ENCODE measurements around the gene FSTL1.

FSTL1 gene

DNA sequence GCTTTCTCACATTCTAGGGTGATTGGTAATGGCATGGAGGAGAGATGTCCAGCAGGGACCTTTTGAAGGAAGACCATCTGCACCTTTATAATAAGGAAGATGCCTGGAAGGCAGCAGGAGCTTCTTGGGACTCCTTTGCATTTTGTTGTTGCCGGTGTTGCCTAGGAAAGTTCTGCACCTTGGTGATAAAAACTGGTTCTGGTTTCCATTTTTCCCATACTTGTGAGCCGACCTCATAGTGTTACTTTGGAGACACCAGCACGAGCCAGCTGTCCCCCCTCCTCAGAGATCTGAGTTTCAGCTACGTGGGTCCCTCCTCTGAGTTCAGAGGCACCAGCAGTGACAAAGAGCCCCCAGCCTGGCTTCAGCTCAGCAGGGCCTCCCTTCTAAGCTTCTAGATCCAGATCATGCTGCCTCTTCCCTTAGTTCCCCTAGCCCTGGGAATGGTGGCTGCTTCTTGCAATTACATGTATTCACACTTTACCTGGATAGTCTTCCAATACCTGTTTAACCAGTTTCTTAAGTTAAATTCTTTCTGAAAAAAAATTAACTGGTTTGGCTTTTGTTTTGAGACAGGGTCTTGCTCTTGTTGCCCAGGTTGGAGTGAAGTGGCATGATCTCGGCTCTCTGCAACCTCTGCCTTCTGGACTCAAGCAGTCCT lies 18.0 kb upstream of the FSTL1 start:
- DNase-seq, result no peak

DNA sequence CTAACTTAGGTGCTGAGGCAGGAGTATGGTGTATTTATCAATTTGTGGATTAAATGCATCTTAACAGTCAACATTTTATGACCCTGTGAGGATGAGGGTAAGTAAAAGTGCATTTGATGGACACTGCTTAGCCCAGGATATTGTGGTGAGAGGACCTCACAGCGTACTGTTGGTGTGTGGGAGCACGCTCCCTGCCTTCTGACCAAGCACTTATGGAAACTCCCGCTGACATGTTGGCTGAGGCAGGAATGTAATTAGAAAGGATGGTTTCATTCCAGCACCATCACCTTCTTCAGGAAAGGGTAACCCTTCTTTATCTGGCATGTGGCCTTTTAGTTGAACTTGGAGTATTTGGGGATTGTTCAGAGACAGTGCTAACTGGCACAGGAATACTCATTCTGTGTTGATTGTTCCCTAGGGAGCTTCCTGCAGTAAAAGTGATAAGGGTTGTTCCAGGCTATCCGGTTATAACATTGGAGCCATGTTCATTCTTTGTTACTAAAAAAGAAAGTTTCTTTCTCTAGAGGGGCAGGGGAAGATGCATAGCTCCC lies 11.7 kb upstream of the FSTL1 start:
- DNase-seq, result no peak

DNA sequence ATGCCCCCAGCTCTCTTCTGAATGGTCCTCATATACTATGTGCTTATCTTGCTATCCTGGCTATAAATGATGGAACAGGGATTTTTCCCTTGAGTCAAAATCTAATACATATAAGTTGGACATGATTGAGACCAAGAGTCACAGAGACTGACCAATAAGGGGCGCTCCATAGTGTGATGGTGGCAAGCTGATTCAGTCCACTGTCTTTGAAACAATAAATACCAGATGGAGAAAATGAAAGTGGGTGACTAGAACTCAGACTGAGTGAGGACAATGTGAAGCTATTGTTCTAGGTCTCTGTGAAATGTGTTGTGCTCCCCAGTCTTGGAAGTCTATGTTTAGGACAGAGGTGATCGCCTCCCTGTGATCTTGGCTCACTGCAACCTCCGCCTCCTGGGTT lies 10.6 kb upstream of the FSTL1 start:
- no peak for DNase-seq

DNA sequence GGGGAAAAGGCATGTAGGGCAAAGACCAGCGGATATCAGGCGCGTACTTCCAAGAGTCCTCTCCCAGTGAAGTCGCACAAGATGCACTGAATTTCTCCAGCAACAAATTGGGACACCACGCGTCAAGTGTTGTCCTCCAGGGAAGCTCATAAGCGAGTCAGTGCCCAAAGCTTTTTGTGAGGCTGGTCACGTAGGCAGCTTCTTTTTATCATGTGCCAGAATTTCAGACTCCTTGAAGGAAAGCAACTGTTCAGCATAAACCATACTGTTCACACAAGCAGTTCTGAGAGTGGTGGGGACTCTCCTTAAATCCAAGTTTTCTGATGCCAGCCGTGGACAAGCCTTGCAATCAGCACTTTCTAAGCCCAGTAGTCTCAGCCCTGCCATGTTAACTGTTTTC lies 10.1 kb upstream of the FSTL1 start:
- DNase-seq, result no peak

DNA sequence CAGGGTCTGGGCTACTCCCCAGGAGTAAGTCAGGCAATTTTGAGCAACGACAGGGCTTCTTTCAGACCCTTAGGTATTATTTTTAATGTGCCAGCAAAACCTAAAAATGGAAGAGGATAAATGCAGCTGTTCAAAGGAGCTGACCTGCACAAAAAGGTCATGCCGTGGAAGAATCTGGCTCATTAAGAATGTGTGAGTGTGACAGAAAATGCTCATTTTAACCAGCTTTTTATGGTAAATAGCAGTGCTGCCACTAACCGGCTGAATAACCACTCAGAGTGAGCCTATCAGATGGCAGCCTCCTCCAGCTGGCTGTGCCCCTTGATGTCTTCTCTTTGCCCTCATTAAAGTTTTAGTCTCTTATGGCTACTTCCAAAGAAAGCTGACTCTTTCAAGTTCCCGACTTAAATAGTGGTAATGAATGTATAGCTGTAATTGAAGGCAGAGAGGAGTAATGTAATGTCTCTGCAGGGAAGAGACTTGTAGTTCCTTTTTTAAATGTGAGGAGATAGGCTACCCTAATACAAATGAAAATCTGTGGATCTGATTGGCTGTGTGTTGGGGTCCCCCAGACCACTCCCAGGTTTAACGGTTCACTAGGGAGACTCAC lies 9.5 kb upstream of the FSTL1 start:
- no peak for DNase-seq

DNA sequence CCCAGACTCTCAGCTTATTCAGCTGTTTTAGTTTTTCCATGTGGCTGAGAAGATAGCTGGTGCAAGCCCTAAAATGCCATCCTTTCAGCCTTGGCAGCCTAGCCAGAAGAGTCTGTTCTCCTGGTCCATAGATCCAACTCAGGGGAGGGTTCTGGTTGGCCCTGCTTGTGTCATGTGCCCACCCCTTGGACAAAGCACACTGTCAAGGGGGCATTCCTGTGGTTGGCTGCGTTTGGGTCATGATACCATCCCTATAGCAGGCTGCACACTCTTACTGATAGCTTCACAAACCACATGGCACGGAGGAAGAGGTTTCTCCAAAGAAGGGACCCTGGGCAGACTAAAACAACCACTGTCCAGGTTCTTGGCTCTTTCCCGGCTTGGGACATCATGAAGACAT lies 8.4 kb upstream of the FSTL1 start:
- no peak for DNase-seq

DNA sequence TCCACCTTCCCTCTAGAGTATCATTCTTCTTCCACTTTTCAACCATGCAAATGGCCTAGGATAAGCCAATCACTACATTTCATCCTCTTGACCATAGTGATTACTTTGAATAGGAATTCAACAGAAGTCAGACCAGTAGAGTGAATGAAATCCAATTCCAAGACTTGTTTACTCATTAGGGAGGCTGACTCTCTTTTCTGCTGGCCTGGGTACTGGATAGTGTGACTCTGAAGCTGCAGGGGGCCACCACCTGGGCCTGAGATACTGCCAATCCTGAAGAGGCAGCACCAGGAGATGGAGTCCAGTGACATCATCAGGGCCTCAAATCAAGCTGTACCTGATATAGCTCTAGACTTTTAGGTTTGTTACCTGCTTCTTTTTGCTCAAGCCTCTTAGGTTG lies 7.0 kb upstream of the FSTL1 start:
- DNase-seq, result no peak

DNA sequence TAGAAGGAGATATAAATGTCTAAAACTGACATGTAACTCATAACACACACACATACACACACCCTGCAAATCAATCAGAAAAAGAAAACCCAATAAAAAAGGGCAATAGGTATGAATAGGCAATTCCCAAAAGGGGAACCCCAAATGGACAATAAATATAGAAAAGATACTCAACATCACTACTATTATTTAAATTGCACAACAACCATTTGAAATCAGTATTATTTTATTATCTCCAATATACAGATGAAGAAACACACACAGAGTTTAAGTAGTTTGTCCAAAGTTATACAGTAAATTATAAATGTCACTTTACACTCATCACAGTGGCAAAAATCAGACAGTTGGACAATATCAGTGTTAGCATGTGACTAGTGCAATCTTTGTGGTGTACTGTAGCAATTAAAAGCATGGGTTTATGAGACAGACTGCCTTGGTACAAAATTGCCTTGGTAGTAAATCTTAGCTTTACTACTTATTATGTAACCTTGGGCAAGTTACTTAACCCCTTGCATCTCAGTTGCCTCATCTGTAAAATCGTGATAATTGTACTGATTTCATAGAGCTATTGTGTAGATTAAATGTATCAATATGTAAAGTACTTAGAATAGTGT lies 3.4 kb upstream of the FSTL1 start:
- no peak for DNase-seq

DNA sequence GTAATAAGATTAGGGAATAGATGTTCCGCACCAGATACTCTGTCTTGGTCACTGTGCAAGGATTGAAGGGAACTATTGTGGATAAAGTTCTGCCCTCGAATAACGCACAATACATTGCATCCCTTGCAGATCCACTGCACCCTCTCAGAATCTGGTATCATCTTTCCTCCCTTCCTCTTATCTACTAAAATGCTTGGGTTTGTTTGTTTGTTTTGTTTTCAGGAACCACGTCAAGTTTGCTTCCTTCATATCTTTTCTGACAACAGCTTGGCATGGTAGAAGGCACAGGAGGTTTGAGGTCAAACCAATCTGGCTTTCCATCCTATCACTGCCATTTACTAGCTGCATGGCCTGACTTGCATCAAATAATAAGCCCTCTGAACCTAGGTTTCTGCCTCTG lies 2.0 kb upstream of the FSTL1 start:
- DNase-seq, result no peak

DNA sequence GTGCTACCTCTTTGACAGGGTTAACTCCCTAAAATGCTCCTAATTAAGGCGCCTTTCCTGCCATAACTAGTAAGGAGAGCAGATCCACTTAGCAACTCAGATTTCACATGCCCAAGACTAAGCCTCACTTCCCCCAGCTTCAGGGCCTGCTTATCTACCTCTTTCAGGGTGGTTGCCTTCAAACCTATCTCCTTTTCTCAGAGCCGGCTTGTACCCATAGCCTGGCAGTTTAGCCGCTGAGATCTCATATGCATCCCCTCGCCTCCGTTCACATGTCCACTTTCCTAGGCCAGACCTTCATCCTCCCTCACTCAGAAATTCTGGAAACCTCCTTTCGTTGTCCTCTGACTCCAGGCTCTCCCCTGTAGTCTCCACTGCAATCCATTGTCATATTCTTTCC lies 1.0 kb upstream of the FSTL1 start:
- no peak for DNase-seq

DNA sequence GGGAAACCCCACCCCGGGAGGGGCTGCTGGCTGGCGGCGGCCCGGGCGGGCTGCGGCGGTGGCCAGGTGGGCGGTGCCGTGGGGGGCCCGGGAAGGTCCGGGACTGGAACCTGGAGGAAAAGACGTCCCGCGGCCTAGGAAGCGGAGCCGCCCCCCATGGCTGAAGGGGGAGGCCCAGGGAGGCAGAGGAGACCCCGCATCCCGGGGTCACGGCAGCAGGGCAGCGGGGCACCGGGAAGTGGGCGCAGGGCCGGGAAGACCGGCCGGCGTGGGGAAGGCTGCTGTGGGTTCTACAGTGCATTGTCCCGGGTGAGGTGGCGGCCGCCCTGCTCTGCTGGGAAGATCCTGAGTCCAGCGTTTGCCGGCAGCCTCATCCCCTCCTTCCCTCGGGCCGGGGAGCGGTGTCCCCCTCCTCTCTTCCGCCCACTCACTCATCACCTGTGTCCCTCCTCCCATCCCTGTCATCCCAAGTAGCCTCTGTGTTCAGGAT lies 525 bp upstream of the FSTL1 start:
- DNase-seq, result no peak

DNA sequence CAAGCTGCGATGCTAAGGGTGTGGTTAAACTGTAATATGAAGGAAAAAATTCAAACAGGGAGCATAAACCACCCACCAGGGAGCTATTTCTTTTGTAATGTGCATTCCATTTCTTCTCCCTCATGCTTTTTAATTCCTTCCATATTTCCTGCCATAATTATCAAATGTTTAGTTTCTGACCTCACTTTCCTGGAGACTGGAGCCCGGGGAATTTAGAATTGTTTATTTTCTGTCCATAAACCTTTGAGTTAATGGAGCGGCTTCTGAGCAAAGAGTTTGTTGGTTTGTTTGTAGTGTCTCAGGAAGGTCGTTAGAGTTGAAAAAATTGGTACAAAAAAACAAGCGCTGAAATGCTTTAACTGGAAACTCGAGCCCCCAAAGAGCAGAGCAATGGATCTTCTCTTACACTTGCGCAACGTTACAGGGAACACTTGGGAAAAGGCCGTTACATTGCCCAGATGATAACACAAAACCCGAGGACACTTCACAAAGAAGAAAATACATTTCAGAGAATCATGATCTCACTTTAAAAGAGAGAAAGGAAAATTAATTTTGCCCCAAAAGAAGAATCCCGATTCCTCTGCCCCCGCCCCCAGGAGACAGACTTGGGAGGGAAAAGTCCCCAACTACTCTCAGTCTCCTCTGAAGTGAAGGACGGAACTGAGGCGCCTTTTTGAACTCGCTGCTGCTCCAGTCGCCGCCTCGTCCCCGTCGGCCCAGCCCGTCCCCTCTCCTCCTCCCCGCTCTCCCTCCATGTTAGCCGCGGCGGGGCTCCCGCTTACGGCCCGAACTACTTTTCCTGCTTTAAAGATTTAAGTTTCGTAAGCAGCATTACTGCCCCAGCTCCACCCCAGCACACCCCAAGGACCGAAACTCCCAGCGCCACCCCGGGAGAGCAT lies 842 bp downstream of the FSTL1 start:
- DNase-seq, result no peak

DNA sequence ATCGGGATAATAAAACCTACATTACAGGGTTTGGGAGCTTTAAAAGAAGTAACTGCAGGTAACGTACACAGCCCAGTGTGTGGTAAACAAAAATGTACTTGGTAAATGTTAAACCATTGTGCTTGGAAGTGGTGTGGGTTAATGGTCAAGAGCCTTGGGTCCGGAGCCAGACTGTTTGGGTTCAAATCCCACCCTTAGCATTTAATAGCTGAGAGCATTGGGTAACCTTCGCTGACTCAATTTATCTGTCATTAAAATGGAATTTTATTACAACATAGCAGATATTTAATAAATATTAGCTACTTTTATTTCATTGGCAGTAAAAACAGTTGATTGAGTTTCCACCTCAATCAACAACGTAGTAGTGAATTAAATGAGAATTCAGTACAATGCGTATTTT lies 1.5 kb downstream of the FSTL1 start:
- no peak for DNase-seq

DNA sequence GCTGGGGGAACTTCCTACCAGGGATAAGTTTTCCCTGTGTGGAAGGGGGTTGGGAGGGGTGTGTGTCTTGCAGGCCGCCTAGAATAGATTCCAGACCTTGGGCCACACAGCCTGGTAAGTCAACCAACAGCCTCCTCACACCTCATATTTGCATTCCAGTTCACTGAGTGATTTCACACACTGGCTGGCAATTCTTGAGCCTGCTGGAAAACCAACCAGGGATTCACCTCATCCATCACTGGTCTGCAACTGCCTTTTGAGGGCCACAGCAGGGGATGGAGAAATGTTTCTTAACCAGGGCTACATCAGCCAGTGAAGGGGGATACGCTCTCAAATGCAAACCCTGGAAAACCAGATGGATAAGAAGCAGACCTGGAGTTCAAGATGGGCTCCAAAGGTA lies 2.0 kb downstream of the FSTL1 start:
- DNase-seq, result no peak

DNA sequence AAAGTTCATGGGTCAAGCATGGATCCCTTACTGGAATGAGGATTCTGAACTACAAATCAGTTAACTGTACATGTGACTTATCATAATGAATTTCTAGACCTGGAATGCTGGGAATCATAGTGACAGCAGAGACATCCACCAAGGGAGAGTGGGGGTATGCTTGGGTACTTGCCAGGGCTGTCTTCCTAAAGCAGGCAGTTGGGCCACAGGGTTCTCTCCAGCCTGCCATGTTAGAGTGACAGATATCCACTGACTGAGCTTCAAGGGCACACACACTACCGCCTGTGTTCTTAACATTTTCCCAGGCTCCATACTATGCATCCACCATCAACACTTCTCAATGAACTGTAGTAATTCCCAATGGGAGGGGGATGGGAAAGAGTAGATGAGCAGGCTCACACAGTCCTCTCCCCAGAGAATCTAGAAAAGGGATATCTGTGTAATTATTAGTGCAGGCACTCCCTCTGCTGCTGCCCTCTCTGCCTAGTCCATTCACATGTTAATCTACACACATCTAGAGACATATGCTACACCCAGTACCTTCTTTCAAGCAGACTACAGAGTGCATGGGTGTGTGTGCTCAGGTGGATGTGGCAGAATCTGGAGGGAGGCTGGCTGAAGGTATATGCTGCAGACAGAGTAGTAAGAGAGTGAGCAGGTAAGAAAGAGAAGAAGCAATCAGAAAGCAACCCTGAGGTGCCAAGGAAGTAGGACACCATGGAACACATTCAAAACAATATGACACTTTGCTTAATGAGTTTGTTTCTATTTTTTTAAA lies 3.7 kb downstream of the FSTL1 start:
- no peak for DNase-seq

DNA sequence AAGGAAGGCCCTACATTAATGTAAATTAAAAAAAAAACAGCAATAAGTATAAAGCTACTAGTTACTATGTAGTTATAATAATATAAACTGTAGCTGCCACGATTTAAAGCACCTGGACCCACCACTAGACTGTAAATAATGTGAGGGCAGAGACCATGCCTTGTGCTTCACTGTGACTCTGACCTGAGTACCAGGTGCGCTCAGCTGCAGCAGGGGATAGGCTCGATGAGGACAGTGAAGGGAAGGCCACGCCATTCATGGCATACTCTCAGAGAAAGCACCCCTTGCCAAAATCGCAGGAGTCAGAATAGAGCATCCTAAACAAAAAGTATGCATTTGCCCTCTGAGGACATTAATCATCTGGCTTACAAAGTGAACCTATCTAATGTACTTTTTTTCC lies 5.1 kb downstream of the FSTL1 start:
- no peak for DNase-seq

DNA sequence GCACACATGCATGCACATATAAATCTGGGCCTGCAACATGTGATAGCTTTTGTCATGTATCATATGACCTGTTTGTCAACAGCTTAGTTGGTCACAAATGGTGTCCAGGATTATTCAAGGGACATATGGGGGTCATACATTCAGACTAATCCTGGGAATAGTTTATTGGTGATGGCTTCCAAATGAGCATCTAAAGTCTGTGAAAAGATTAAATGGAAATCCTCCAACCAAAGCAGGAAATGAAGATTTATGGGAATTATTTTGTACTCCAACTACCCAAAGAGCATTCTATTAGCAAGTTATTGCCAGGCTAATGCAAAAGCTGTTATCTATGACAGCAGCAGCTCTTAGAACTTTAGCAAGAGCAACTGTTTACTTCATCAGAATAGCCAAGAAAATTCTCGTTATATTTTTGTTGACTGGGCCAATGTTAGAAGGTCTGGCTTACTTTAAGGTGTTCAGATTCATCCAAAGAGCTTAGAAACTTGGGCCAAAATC lies 7.1 kb downstream of the FSTL1 start:
- DNase-seq, result no peak

DNA sequence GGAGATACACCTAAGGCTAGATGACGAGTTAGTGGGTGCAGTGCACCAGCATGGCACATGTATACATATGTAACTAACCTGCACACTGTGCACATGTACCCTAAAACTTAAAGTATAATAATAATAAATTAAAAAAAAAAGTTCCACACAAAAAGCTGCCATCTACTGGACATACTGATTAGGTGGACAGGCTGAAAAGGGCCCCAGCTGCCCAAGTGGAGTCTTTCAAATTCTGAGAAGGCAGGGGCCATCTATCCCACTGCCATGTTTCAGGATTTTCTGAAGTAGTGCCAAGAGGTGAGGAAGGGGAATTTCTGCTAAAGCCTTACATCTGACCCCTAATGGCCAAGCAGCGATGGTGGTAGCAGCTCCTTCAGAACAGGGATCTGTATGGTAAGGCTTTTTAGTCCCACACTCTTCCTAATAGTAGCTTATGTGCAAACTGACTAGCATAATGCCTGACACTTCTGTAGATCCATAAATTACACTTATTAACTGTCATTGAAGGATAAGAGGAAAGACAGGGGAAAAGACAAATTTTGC lies 7.7 kb downstream of the FSTL1 start:
- no peak for DNase-seq

DNA sequence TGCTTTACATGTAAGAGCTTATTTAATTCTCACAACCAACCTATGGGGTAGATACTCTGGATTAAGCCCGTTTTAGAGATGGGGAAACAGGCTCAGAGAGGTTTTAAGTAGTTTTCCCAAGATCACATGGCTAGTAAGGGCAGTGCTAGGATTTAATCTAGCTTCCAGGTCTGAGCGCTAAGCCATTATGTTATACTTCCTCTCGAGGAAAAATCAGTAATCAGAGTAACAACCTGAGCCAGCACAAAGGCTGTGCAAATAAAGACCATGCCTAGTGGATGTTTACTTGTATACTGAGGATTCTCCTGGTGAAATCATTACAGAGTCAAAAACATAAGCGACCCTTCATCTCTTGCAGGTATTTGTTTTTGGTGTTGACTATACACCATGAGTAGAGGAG lies 9.0 kb downstream of the FSTL1 start:
- no peak for DNase-seq

DNA sequence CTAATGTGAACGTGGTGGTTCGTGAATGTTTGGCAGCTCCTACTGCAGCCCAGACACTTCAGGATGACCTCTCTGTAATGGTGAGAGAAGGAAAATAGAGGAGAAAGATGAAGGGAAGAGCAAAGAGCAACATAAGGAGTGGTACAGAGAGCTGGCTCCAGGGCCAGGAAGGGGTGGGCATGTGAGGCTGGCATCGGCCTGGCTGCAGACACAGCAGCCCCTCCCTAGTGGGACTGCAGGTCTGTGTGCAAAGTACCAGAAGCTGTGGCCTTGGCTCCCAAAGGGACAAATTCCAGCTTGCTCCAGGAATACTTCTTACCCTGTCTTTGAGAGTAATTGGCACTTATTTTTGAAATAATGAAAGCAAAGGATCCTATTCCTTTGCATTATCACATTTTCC lies 10.0 kb downstream of the FSTL1 start:
- DNase-seq, result no peak

DNA sequence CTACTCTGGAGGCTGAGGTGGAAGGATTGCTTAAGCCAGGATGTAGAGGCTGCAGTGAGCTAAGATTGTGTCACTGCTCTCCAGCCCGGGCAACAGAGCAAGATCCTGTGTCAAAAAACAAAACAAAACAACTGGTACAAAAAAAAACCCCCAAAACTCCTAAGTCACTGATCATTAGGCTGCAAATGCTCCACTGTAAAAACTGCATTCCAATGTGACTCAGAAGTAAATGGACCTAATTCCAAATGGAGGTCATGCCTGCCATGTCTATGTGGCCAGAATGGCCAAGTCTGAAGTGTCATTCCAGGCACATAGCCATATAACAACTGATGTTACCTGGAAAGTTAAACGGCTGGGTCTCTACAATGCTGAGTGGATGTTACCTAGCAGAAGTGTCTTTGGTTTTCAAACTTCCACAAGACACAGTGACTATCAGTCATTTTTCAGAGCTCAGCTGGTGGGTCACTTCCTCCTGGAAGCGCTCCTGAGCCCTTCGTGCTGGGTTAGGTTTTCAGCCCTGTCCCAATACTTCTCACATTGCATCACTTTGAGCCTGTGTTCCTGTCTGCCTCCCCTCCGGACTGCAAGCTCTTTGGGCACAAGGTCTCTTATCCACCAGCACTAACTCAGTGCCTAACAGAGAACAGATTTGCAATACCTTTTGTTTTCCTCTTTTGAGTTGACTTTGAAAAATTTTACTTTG lies 10.6 kb downstream of the FSTL1 start:
- no peak for DNase-seq

All from midbrain (tissue), 1 donor.